HS-27A (cell line): ENCODE data around the gene SCD5.

ENCODE experiments used
- DNase-seq: peaks from one replicate; pipeline ENCODE4 v3.0.0-alpha.2; 2012; ENCODE audit warnings: low read depth, missing footprints

The SCD5 gene

GRCh38 chr4:82797040-82797404 is 1.6 kb downstream of the SCD5 start:
- DNase-seq = no peak

- no peak for DNase-seq
These were observed 5.5 kb downstream of the SCD5 start for GRCh38 chr4:82792912-82793649.

DNA sequence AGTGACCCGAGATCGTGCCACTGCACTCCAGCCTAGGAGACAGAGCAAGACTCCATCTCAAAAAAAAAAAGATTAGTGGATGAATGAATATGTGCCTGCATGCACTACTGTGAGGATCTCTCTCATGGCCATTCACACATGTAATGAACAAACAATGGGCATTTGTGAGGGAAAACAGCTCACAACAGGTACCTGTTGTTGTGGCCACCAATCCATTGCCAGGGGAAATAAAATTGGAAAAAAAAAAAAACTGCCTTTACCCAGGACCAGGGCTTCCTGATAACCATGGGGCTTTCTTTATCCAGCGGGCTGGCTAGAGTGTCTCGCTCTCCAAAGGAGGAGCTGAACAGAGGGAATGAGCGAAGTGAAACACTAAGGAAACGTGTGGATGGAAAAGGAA is 7.4 kb downstream of the SCD5 start:
- DNase-seq = no peak

DNA sequence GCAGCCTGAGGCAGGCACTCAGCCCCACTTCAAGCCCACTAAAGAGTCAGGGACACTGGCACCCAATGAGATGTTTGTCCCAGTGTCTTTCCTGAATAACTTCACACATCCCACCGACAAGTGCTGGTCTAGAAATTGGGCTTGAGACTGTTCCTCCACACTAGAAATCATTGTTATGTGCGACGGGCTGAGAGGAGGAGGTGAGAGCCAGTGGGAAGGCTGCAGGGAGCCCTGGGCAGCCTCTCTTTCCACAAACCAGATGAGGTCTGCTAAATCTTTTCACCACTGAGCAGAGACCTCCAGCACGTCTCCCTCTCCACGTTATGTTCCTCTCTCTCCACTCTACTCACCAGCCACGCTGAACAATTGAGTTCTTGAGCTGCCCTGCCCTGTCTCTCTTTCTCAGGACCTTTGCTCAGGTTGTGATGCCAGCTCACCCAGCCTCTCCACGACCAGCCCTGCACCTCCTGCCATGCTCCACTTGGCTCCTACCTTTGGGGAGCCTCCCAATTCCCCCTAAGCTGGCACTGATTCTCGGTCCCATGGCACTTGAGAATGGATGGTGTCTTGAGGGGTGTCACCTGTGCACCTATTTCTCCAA is 8.4 kb downstream of the SCD5 start:
- no peak for DNase-seq

DNA sequence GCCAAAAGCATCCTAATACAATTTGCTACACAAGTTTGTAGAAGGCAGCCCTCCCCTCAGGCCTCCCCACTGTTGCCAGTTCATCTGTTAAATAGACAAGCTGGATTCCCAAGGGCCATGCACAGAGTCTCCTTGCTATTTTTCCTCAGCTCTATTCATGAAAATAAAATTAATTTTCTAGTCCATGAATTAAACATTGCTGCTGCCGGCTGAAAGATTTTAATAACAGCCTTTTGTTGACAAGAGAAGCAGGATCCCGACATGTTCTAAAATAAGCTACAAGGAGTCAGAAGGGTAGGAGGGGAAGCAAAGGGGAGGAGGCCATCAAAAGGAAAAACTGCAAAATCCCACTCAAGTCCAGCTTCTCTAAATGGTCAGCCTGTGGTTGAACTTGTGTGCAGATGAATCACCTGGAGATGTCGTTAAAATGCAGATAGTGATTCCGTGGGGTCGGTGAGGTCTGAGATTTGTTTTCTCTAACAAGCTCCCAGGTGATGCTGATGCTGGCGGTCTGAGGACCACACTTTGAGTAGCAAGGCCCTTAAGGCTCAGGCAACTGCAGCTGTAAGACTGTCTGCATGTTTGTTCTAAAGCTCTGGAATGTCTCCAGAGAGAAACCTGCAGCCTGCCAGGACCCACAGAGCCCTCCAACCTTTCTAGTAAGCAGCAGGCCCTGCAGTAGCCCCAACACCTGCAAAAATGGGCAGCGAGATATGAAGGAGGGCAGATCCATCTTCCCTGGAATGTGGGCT is 9.4 kb downstream of the SCD5 start:
- DNase-seq = no peak

DNA sequence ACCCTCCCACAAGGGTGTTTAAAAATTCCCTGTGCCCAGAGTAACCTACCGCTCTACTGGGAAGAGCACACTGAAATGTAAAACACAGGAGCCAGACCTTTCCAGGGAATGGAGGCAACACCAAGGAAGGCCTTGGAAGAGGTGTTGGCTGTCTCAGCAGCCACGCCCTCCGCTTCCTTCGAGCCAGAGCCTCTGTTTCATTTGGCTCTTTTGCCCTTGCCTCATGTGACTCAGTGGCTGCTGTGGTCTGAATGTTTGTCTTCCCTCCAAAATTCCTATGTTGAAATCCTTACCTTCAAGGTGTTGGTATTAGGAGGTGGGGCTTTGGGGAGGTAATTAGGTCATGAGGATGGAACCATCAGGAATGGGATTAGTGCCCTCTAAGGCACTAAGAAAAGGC is 11.3 kb downstream of the SCD5 start:
- DNase-seq = no peak

GRCh38 chr4:82786828-82787227 is 11.8 kb downstream of the SCD5 start:
- DNase-seq = no peak

GRCh38 chr4:82785611-82786400 is 12.8 kb downstream of the SCD5 start:
- peak; percentile 39 for DNase-seq

DNA sequence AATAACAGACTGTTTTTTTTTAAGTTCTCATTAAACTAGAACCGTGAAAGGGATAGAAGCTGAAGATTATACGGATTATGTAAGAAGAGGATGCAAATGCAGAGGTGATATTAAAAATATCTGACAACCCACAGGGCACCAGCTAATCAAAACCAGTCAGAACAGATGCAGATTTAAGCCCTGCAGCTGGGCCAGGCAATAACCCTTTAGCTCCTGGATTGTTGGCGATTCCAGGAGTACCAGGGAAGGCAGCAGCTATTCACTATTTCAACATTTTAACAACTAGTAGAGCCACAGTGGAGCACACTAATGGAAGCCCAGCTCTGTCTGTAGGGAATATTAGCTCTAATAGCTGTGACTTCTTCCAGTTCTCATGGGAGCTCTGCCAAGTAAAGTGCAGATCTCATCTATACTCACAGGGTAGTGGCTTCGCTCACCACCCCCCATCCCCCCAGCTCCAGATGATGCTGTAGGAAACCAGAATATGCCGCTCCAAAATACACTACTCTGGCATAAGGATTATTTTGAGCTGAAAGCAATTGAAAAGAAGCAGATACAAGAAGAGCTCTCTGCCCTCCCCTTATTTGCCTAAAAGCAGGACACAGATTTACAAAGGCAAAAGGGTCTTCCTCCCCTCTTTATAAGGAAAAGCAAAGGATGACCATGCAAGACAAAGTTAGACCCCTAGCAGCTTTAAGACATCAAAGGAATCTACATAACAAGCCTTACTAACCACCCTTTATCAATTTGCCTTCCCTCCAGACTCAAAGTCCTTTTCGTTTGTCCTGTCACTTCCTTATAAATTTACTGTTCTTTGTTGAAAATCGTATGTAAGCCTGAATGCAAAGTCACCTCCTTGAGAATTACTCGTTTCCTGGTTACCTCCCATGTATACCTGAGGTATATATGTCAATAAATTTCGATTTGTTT is 13.7 kb downstream of the SCD5 start:
- no peak for DNase-seq

DNA sequence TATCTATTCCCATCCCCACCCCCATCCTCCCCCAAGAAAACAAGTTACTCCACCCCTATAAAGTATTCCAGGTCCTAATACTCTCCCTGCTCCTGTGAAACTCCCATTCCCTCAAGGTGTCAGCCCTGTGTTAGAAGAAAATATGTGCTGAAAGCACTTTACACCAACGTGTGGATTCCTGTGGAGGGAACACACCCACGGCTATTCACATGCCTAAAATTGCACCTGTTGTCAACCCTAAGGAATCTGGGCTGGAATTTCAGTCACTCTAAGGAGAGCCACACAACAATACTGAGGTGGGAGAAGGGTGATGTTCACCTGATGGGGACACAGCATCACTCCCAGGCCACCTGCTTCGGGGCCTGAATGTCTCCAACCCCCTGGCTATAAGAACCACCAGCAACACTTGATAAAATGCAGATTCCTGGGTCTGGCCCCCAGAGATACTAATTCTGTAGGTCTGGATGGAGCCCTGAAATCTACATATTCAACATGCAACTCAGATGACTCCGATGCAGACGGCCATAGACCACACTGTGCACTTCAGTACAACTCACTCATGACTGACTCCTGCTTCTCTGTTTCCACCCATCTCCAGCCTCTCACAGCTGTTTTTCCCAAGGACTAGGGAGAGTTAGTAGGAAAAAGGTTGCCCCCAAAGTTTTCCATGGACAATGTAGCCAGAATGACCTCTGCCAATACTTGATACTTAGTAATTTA is 15.8 kb downstream of the SCD5 start:
- no peak for DNase-seq

- DNase-seq = no peak
These were observed 17.8 kb downstream of the SCD5 start for GRCh38 chr4:82780752-82781231.

DNA sequence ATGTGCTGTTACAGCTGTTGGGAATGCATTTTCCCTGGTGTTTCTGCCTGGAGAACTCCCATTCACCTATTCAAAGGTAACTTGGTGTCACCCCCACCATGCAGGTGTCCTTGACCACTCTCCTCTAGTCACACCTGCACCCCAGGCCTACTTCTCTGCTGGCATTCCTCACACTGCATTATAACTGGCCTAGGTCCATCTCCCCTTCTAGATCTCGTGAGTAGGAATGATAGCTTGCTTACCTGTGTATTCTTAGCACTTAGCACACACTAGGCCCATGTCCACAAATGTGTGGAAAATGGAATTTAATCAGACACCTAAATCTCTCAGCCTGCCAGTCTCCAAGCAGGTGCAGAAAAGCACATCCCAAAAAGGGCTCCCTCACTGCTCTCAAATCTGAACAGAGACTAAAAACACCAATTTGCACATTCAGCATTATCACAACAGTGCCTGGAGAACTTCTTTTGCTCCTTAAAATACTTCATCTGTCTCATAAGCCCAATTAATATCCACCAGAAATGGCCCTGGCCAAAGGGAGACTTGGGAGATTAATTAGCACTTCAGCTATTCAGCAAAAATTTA is 18.3 kb downstream of the SCD5 start:
- no peak for DNase-seq

GRCh38 chr4:82779032-82779431 is 19.6 kb downstream of the SCD5 start:
- no peak for DNase-seq

DNA sequence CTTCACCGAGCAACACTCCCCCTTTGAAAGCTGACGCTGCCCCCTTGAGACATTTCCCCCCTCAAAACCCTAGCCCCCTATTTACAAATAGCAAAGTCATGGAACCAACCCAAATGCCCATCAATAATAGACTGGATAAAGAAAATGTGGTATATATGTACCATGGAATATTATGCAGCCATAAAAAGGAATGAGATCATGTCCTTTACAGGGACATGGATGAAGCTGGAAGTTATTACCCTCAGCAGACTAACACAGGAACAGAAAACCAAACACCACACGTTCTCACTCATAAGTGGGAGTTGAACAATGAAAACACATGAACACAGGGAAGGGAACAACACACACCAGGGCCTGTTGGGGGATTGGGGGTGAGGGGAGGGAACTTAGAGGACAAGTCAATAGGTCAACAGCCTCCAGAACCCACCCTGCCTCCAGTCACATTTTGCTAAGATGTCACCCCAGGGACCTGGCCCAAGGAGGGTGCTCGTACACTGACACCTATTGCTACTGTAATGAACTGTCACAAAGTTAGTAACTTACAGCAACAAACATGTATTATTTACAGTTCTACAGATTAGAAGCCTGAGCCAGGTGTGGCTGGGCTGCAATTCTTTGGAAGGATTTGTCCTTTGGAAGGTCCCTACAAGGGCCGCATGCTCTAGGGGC is 20.6 kb downstream of the SCD5 start:
- no peak for DNase-seq

DNA sequence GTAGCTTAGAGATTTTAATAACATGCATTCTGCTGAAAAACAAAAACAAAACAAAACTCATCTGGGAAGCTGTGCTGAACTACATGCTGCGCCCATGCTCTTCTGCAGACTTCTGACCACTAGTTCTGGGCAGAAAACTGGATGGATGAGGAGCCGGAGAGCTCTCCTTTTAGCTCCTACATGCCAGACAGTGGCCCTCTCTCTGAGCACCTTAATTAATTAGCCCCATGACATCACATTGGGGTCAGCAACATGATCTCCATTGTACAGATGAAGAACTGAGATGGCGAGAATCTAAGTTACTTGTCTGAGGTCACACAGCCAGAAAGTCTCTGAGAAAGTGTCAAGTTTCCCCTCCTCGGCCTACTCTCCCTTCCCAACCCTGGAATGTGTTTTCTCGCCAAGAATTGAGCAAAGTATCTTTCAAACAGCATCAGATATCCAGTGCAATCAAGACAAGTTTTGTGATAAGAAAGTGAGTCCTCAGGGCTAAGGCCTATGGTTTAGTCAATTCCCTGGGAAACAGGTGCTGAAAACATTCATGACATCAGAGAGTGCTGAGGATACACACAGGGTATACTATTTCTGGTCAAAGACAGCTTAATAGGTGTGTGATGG is 21.6 kb downstream of the SCD5 start:
- no peak for DNase-seq

DNA sequence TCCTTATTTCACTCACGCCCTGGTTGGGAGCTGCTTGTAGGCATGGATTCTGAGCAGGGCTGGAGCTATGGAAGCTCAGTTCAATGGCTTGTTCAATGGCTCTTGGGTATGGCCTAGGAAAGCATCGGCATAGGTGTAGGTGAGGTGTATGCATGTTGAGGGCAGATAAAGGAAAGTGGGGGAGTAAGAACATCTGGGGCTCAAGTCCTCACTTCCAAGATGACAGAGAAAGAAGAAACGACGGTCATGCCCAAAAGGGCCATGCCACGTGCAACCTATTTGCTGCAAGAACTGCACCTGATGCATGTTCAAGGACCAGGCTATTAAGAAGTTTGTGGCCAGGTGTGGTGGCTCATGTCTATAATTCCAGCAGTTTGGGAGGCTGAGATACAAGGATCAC is 23.4 kb downstream of the SCD5 start:
- DNase-seq = no peak

GRCh38 chr4:82774711-82775171 is 23.9 kb downstream of the SCD5 start:
- no peak for DNase-seq

GRCh38 chr4:82773057-82773456 is 25.5 kb downstream of the SCD5 start:
- DNase-seq = no peak

DNA sequence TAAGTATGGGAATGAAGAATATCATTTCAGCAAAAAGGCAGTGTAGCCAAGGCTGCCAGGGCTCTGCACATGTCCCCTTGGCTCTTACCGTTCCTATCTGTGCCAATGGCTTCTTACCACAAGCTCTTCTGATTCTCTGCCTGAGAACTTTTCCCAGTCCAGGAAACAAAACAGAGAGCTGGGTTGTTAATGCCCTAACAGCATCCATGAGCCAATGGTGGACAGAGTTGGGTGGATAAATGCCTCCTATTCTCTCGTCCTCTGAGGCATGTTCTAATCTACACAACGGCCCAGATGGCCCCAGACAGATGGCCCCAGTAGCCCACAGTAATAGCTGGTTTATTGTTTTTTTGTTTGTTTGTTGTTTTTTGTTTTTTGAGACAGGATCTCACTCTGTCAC is 28.0 kb downstream of the SCD5 start:
- DNase-seq = no peak
